Osteocyte (in vitro differentiated cells): ENCODE data around the gene ARID4B. TPM values are rescaled to one million over a fixed set of nuclear protein-coding genes. Genes with fewer than 3 reads are reported as not detected.
A peak's percentile ranks its signal among the peaks of the same experiment; 100 is the strongest.
"Not testable (repeated sequence)": the region's sequence is repeated elsewhere in the genome, so short reads cannot be mapped to it uniquely, and the experiment has no call there.

Experiments
- DNase-seq: peaks from one replicate; pipeline ENCODE4 v3.0.0; 2021; ENCODE audit warnings: mixed read lengths; ENCODE audit not compliant: unreplicated experiment; ENCODE audit errors: extremely low spot score
- H3K27ac Mint-ChIP-seq: one replicate; pipeline ENCODE4 v1.8.0; 2021; ENCODE audit warnings: mild to moderate bottlenecking, mixed read lengths; ENCODE audit not compliant: unreplicated experiment
- H3K27me3 Mint-ChIP-seq: one replicate; pipeline ENCODE4 v1.8.0; 2021; ENCODE audit warnings: mixed read lengths; ENCODE audit not compliant: unreplicated experiment
- H3K36me3 Mint-ChIP-seq: one replicate; pipeline ENCODE4 v1.8.0; 2021; ENCODE audit warnings: mixed read lengths; ENCODE audit not compliant: unreplicated experiment
- H3K4me1 Mint-ChIP-seq: one replicate; pipeline ENCODE4 v1.8.0; 2021; ENCODE audit warnings: mixed read lengths; ENCODE audit not compliant: unreplicated experiment
- H3K4me3 Mint-ChIP-seq: one replicate; pipeline ENCODE4 v1.8.0; 2021; ENCODE audit warnings: mild to moderate bottlenecking, moderate library complexity, mixed read lengths; ENCODE audit not compliant: unreplicated experiment
- H3K9me3 Mint-ChIP-seq: one replicate; pipeline ENCODE4 v1.8.0; 2021; ENCODE audit warnings: mixed read lengths; ENCODE audit not compliant: unreplicated experiment
- CTCF ChIP-seq: fragments of 200-600 bp; sonication (generic); IDR thresholded peaks from 2 replicates; pipeline ENCODE4 v1.5.0; 2021; ENCODE audit warnings: antibody characterized with exemption, mild to moderate bottlenecking, moderate library complexity
- total RNA-seq: library from RNA; stranded (reverse); gene quantifications from 2 replicates; pipeline ENCODE4 v1.2.1, GENCODE V29; 2021

The ARID4B gene
- total RNA-seq, 1 donor from 2014 or later = 41.3 TPM

GRCh38 chr1:235367000-235367908 is 39.3 kb upstream of the ARID4B start, which contains the start of gene TBCE:
TSS of gene TBCE (plus strand) at chr1:235367427. CDS start at chr1:235380050, 12,623 bp downstream.
- Mint-ChIP-seq H3K36me3 (peaks cover 8% of the 10 kb centered on the region), H3K9me3 (no peaks in the 10 kb centered on the region), H3K4me1 (peaks cover 27% of the 10 kb centered on the region), H3K27ac (peak within 1 kb of the TSS; percentile 94), H3K4me3 (peak within 1 kb of the TSS; percentile 94), H3K27me3 (no peaks in the 10 kb centered on the region)
- peak; percentile 39 for TF ChIP-seq CTCF
- peak; percentile 97 for DNase-seq

GRCh38 chr1:235366286-235366685 is 38.3 kb upstream of the ARID4B start:
- DNase-seq = no peak
- peaks cover 27% of the 10 kb centered on the region for H3K4me1 Mint-ChIP-seq
- H3K27me3 Mint-ChIP-seq = no peaks in the 10 kb centered on the region
- no peaks in the 10 kb centered on the region for H3K9me3 Mint-ChIP-seq
- peak overlapping the region; percentile 60 for H3K4me3 Mint-ChIP-seq
- TF ChIP-seq CTCF = no peak
- peaks cover 5% of the 10 kb centered on the region for H3K36me3 Mint-ChIP-seq
- peak overlapping the region; percentile 35 for H3K27ac Mint-ChIP-seq

- not testable (repeated sequence) for H3K27ac Mint-ChIP-seq, H3K27me3 Mint-ChIP-seq, H3K9me3 Mint-ChIP-seq, H3K4me3 Mint-ChIP-seq, DNase-seq, H3K36me3 Mint-ChIP-seq
- peaks cover 23% of the 10 kb centered on the region for H3K4me1 Mint-ChIP-seq
Observed at GRCh38 chr1:235364189-235364588, 36.2 kb upstream of the ARID4B start.

- Mint-ChIP-seq H3K36me3 (no peaks in the 10 kb centered on the region), H3K9me3 (no peaks in the 10 kb centered on the region), H3K27ac (no peak overlapping the region), H3K4me1 (peaks cover 7% of the 10 kb centered on the region), H3K4me3 (no peak overlapping the region), H3K27me3 (no peaks in the 10 kb centered on the region)
- no peak for DNase-seq
- no peak for TF ChIP-seq CTCF
Observed at GRCh38 chr1:235358899-235359298, 30.9 kb upstream of the ARID4B start.

GRCh38 chr1:235357485-235358373 is 29.8 kb upstream of the ARID4B start:
- Mint-ChIP-seq H3K9me3 (no peaks in the 10 kb centered on the region), H3K4me1 (peaks cover 7% of the 10 kb centered on the region), H3K27ac (no peak overlapping the region), H3K4me3 (no peak overlapping the region), H3K36me3 (no peaks in the 10 kb centered on the region), H3K27me3 (no peaks in the 10 kb centered on the region)
- DNase-seq = no peak
- no peak for TF ChIP-seq CTCF
